Stomach (tissue), 4 donors: Measurements from ENCODE around the gene YPEL2.

Source experiments
- EP300 ChIP-seq: sonication (generic); formaldehyde crosslinking; IDR thresholded peaks from one replicate; pipeline ENCODE4 v1.6.1; 2017; ENCODE audit warnings: antibody characterized with exemption
- POLR2A ChIP-seq, 4 donors: fragments of 450-650 bp; IDR thresholded peaks; one replicate each; pipeline ENCODE4 v1.6.1; 2016; ENCODE audit warnings: antibody characterized with exemption in 4 of 4, control low read depth in 2 of 4, mild to moderate bottlenecking in 1 of 4, moderate library complexity in 1 of 4
- POLR2AphosphoS5 ChIP-seq, 3 donors: sonication (generic); formaldehyde crosslinking; IDR thresholded peaks; one replicate each; pipeline ENCODE4 v1.6.1; 2016; ENCODE audit warnings: antibody characterized with exemption in 3 of 3
- TF ChIP-seq, protein P1 (sequence below), 7 experiments: fragments of 450-650 bp in 4 of 7; fragments of 200-600 bp in 3 of 7; sonication (generic) in 3 of 7; IDR thresholded peaks; one replicate each; pipeline ENCODE4 v1.5.1; 2016 to 2019; ENCODE audit warnings: antibody characterized with exemption in 7 of 7, control low read depth in 2 of 7, mild to moderate bottlenecking in 1 of 7

DNA sequence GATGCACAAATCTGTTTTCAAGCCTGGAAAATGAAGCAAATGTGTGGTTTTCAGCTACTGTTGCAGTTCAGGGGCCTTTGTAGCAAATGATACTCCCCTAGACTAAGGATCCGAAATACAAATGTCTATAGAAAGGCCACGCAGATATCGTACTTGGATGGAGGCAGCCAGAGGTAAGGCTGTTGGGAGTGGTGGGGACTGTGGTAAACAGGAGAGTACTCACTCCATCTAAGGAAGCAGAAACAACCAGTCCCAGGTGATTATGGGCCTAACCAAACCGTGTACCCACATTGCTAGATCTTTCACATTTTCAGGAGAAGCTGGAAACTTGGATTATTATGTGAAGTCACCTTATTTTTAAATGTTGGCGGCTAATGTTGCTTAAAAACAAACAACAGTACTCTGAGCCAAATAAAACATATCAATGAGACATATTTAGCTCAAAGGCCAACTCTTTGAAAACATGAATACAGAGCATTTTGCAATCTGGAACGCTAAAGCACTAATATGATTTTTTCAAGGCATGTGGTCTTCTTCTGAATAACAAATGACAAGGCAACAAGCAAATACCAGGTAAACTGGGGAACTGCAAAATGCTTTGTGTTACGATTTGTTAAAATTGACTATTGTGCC is 110.1 kb downstream of the YPEL2 start:
- TF ChIP-seq, protein P1, sequence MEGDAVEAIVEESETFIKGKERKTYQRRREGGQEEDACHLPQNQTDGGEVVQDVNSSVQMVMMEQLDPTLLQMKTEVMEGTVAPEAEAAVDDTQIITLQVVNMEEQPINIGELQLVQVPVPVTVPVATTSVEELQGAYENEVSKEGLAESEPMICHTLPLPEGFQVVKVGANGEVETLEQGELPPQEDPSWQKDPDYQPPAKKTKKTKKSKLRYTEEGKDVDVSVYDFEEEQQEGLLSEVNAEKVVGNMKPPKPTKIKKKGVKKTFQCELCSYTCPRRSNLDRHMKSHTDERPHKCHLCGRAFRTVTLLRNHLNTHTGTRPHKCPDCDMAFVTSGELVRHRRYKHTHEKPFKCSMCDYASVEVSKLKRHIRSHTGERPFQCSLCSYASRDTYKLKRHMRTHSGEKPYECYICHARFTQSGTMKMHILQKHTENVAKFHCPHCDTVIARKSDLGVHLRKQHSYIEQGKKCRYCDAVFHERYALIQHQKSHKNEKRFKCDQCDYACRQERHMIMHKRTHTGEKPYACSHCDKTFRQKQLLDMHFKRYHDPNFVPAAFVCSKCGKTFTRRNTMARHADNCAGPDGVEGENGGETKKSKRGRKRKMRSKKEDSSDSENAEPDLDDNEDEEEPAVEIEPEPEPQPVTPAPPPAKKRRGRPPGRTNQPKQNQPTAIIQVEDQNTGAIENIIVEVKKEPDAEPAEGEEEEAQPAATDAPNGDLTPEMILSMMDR (IDR thresholded peaks at IDR 0.05): no peak
- TF ChIP-seq POLR2A (IDR thresholded peaks at IDR 0.05) (no peak), EP300 (no peak), POLR2AphosphoS5 (IDR thresholded peaks at IDR 0.05) (no peak)
